Naive thymus-derived CD8-positive, alpha-beta T cell (primary cell): ENCODE data around the gene KIAA0040. TPM values are rescaled to one million over a fixed set of nuclear protein-coding genes. Genes with fewer than 3 reads are reported as not detected.
"Not testable (repeated sequence)": the region's sequence is repeated elsewhere in the genome, so short reads cannot be mapped to it uniquely, and the experiment has no call there.

ENCODE experiments used
- ATAC-seq, 2 donors: fragments of 150-1000 bp; cut with Tn5 transposase in 1 of 2; sonication (Bioruptor Pico), chemical (Tn5 transposase) in 1 of 2; 1 replicate in 1 of 2; 2 replicates in 1 of 2; pipeline ENCODE4 v1.10.0; 2021; ENCODE audit warnings: mild to moderate bottlenecking in 2 of 2, moderate library complexity in 2 of 2
- POLR2A ChIA-PET: fragments of 350-600 bp; sonication (Branson Sonifier 250); formaldehyde crosslinking; loops from one replicate; lab custom pipeline; 2021; ENCODE audit warnings: antibody characterized with exemption; lab: Charles Lee
- DNase-seq, 10 donors: peaks; one replicate each; pipeline versions ENCODE4 v3.0.0 to v3.0.0-alpha.2; 2020 to 2022
- H3K27ac Mint-ChIP-seq, 10 donors: one replicate each; pipeline ENCODE4 v1.8.0; 2020 to 2022; ENCODE audit warnings: mild to moderate bottlenecking in 10 of 10, mixed read lengths in 10 of 10, moderate library complexity in 4 of 10, inconsistent platforms in 1 of 10
- H3K27me3 Mint-ChIP-seq, 5 donors: one replicate each; pipeline ENCODE4 v1.8.0; 2021 to 2022; ENCODE audit warnings: mixed read lengths in 5 of 5
- H3K36me3 Mint-ChIP-seq, 3 donors: one replicate each; pipeline ENCODE4 v1.8.0; 2020 to 2022; ENCODE audit warnings: mixed read lengths in 3 of 3, mild to moderate bottlenecking in 2 of 3, inconsistent platforms in 1 of 3
- H3K4me1 Mint-ChIP-seq, 4 donors: one replicate each; pipeline ENCODE4 v1.8.0; 2021 to 2022; ENCODE audit warnings: mixed read lengths in 4 of 4
- H3K4me3 Mint-ChIP-seq, 10 donors: one replicate each; pipeline ENCODE4 v1.8.0; 2020 to 2022; ENCODE audit warnings: mild to moderate bottlenecking in 10 of 10, mixed read lengths in 10 of 10, moderate library complexity in 6 of 10, inconsistent platforms in 1 of 10
- H3K9me3 Mint-ChIP-seq, 9 donors: one replicate each; pipeline ENCODE4 v1.8.0; 2020 to 2022; ENCODE audit warnings: mixed read lengths in 9 of 9, mild to moderate bottlenecking in 3 of 9, inconsistent platforms in 1 of 9, moderate library complexity in 1 of 9
- polyA plus RNA-seq, 3 donors: library from polyadenylated mRNA; unstranded; fragments of 300-500 nt; fragmentation: Illumina TruSeq; gene quantifications; one replicate each; pipeline ENCODE4 v1.2.3, GENCODE V29; 2021
- total RNA-seq, 8 experiments: library from RNA in 2 of 8; stranded (reverse) in 2 of 8; gene quantifications; one replicate each; pipeline ENCODE4 v1.2.3 and lab custom pipeline; 2021 to 2026

KIAA0040 gene
- total and polyA plus RNA-seq, 5 experiments from 2014 or later = 25.1 to 32.5 (median 26.0) TPM

DNA sequence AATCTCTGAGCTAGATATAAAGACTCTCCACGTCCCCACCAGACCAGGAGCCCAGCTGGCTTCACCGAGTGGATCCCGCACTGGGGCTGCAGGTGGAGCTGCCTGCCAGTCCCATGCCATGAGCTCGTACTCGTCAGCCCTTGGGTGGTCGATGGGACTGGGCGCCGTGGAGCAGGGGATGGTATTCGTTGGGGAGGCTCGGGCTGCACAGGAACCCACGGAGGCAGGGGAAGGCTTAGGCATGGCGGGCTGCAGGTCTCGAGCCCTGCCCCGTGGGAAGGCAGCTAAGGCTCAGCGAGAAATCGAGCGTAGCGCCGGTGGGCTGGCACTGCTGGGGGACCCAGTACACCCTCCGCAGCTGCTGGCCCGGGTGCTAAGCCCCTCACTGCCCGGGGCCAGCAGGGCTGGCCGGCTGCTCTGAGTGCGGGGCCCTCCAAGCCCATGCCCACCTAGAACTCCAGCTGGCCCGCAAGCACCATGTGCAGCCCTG lies 84.2 kb downstream of the KIAA0040 start:
- H3K4me1 Mint-ChIP-seq, ATAC-seq, H3K27me3 Mint-ChIP-seq, H3K27ac Mint-ChIP-seq, DNase-seq, POLR2A ChIA-PET, H3K4me3 Mint-ChIP-seq: not testable (repeated sequence)
- H3K9me3 Mint-ChIP-seq = peaks cover 4 to 30% (median 9%) of the 10 kb centered on the region in 9 donors
- H3K36me3 Mint-ChIP-seq = peaks cover 0 to 19% (median under 1%) of the 10 kb centered on the region in 3 donors

Other genes with a start within 250 kb of the KIAA0040 start
- 100 to 1,000 TPM in 1 of 2 experiments, 10 to 100 TPM in 1; 97.3 to 114 TPM for gene CACYBP, start 192.8 kb downstream of the KIAA0040 start, total RNA-seq
- gene CACYBP, start 192.8 kb downstream of the KIAA0040 start, polyA plus RNA-seq = 100 to 1,000 TPM; 167 to 185 (median 168) TPM
- gene MRPS14, start 169.4 kb downstream of the KIAA0040 start, total RNA-seq = 10 to 100 TPM; 32.5 to 32.6 TPM
- gene MRPS14, start 169.4 kb downstream of the KIAA0040 start, polyA plus RNA-seq = 10 to 100 TPM; 44.8 to 55.4 (median 45.7) TPM
- not detected for gene TNN, start 124.9 kb downstream of the KIAA0040 start, total RNA-seq
- not detected for gene TNN, start 124.9 kb downstream of the KIAA0040 start, polyA plus RNA-seq